Activated CD4-positive, alpha-beta T cell treated with anti-CD3 and anti-CD28 coated beads, Interleukin-10, Interleukin-2, amounts not matched to agents 100 ng/mL and 50 ng/mL, durations not matched to agents 16 hours and 8 hours (primary cell): Measurements from ENCODE around the gene MOB3A.
"Not testable (repeated sequence)": the region's sequence is repeated elsewhere in the genome, so short reads cannot be mapped to it uniquely, and the experiment has no call there.

ENCODE experiments used
- DNase-seq: peaks from one replicate; pipeline ENCODE4 v3.0.0-alpha.2; 2020

MOB3A gene

GRCh38 chr19:2101417-2102335 lies 5.5 kb upstream of the MOB3A start:
- DNase-seq, result no peak

GRCh38 chr19:2100719-2101061 lies 4.6 kb upstream of the MOB3A start:
- DNase-seq, result no peak

DNA sequence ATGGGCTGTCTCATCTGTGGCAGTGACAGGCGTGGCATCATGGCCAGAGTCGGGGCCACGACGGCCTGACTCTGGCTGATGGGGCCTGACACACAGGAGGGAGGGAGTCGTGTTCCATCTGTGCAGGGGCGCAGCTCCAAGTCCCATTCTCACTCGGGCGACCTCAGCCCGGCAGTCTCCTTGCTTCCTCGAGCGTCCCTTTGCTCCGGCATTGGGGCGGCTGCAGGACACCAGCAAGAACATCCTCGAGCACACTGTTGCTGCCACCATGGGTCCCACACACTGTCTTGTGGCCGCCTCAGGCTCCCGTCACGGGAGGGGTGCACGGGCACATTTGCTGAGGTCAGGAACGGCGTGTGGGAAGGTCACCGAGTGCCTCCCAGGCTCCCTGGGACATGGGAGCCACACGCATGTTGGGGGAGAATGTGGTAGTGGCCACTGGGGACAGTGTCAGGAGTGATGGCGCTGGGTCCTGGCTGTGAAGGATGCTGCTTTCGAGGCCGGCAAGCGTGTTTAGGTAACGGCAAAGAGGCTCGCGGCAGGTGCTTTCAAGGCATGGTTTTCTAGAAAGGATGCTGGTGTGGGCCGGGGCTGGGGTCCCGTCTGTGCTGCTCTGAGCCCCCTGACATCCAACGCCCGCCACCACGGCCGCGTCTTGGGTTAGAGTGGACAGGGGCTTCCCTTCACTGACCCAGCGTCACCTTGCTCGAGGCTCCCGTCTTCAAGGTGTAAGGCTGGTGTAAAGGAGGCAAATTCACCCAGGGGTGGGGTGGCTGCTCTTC lies 4.0 kb upstream of the MOB3A start:
- DNase-seq, result no peak

GRCh38 chr19:2099054-2099501 lies 3.0 kb upstream of the MOB3A start:
- no peak for DNase-seq

- DNase-seq, result no peak
Observed at GRCh38 chr19:2097886-2098327, 1.8 kb upstream of the MOB3A start.

DNA sequence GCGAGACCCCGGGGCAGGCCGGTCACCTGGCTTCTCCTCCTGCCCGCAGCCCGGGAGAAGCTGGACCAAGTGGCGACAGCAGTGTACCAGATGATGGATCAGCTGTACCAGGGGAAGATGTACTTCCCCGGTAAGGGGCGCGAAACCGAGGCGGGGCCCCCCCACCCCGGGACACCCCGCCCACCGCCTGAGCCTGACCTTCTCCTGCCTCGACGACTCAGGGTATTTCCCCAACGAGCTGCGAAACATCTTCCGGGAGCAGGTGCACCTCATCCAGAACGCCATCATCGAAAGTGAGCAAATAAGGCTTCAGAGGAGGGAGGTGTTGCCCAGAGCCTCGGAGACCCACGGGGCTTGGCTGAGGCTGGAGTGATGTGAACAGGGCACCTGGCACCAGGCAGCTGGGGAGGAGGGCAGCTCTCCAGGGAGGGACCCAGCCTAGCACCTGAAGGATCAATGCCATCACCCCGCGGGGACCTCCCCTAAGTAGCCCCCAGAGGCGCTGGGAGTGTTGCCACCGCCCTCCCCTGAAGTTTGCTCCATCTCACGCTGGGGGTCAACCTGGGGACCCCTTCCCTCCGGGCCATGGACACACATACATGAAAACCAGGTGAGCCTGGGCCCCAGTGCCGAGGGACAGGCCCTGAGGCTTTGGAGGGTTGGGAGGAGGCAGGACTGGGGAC lies 1.2 kb upstream of the MOB3A start:
- DNase-seq, result peak; percentile 57

DNA sequence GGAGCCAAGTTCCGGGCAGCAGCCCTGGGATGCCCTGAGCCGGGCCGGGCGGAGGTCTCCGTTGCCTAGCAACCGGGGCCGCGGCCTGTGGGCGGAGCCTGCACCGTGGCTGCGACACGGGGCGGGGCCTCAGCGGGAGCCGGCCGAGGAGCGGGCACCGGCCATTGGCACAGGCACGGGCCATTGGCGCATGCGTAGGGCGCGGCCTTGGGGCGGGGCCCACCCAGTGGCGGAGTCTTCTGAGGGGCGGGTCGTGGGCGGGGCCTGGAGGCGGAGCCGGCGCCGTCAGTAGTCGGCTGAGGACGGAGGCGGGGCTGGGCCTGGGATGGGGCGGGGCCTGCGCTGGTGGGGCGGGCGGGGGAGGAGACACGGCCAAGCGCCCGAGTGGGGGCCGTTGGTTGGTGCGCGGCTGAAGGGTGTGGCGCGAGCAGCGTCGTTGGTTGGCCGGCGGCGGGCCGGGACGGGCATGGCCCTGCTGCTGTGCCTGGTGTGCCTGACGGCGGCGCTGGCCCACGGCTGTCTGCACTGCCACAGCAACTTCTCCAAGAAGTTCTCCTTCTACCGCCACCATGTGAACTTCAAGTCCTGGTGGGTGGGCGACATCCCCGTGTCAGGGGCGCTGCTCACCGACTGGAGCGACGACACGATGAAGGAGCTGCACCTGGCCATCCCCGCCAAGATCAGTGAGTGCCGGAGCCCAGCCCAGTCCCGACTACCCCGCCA lies 515 bp upstream of the MOB3A start, which contains the start of gene IZUMO4:
Gene IZUMO4, plus strand, starts transcription at position 436 of the 723 bp plus-strand sequence. Its CDS starts 31 bp downstream, at position 467.
- DNase-seq, result peak; percentile 100

GRCh38 chr19:2091926-2092525 lies 4.1 kb downstream of the MOB3A start:
- not testable (repeated sequence) for DNase-seq

DNA sequence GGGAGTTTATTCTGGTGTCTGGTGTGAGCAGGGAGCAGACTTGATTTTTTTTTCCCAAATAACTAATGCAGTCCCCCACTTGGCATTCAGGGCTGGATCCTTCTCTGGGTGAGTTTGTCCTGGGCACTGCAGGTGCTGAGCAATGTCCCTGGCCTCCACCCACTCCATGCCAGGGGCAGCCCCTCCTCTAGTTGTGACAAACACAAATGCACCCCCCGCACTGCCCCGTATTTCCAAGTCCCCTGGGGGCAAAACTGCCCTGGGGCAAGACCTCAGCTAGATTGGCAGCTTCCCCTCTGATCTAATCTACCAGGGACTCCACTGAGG lies 6.4 kb downstream of the MOB3A start:
- DNase-seq, result no peak

- peak; percentile 44 for DNase-seq
Observed at GRCh38 chr19:2089001-2089711, 7.0 kb downstream of the MOB3A start.

- peak; percentile 41 for DNase-seq
Observed at GRCh38 chr19:2087621-2088100, 8.5 kb downstream of the MOB3A start.

- DNase-seq, result peak; percentile 71
Observed at GRCh38 chr19:2086695-2087620, 9.2 kb downstream of the MOB3A start.

- peak; percentile 99 for DNase-seq
Observed at GRCh38 chr19:2084993-2085720, 11.0 kb downstream of the MOB3A start.

- peak; percentile 87 for DNase-seq
Observed at GRCh38 chr19:2083174-2083854, 12.8 kb downstream of the MOB3A start.

DNA sequence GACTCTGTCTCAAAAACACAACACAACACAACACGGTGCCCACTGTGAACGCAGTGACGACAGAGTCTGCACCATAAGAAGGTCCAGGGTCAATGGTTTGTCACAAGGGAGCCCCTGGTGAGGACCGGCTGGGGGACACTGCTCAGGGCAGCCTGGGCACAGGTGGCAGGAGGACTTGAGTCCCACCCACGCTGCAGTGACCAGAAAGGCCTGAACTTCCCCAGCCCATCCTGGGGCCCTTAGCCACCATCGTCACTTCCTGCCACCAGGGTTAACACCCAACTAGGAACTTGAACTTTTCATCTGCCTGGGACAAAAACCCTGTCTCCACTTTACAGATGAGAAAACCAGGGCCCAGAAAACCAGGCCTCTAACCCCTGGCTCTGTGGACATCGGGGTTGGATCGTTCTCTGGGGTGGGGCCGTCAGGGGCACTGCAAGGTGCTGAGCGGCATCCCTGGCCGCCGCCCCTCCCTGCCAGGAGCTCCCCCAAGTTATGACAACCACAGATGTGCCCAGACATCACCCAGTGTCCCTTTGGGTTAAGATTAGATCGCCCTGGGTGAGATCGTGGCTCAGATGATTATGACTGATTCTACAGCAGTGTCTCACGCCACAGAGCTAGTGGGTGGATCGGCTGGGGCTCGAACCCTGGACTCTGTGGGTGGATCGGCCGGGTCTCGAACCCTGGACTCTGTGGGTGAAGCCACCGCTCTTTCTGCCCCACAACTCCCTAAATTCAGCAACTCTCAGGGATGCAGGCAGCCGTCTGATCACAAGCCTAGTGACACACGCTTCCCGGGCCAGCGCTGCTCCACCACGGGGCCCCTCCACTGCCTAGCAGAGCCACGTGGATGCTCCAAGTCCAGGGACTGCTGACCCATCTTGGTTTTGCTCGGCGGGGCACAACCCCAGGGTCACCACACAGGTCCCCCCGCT lies 14.0 kb downstream of the MOB3A start:
- DNase-seq, result peak; percentile 77

DNA sequence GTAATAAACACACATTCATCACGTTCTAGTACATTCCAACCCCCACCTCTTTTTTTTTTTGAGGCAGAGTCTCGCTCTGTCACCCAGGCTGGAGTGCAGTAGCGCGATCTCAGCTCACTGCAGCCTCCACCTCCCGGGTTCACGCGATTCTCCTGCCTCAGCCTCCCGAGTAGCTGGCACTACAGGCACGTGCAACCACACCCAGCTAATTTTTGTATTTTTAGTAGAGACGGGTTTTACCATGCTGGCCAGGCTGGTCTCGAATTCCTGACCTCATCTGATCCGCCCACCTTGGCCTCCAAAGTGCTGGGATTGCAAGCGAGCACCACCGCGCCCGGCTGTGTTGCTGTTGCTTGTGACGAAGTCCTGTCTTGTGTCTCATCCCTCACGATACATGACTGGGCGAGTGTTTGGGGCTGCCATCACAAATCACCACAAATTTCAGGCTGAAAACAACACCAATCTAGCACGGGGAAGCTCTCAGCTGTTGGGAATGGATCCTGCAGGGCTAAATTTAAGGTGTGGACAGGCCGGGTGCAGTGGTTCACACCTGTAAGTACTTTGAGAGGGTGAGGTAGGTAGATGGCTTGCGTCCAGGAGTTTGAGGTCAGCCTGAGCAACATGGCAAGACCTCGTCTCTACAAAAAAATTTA lies 15.7 kb downstream of the MOB3A start:
- DNase-seq, result no peak

- DNase-seq, result no peak
Observed at GRCh38 chr19:2079865-2080301, 16.2 kb downstream of the MOB3A start.
